ENCODE results near the gene NPAS3.

Gene NPAS3

DNA sequence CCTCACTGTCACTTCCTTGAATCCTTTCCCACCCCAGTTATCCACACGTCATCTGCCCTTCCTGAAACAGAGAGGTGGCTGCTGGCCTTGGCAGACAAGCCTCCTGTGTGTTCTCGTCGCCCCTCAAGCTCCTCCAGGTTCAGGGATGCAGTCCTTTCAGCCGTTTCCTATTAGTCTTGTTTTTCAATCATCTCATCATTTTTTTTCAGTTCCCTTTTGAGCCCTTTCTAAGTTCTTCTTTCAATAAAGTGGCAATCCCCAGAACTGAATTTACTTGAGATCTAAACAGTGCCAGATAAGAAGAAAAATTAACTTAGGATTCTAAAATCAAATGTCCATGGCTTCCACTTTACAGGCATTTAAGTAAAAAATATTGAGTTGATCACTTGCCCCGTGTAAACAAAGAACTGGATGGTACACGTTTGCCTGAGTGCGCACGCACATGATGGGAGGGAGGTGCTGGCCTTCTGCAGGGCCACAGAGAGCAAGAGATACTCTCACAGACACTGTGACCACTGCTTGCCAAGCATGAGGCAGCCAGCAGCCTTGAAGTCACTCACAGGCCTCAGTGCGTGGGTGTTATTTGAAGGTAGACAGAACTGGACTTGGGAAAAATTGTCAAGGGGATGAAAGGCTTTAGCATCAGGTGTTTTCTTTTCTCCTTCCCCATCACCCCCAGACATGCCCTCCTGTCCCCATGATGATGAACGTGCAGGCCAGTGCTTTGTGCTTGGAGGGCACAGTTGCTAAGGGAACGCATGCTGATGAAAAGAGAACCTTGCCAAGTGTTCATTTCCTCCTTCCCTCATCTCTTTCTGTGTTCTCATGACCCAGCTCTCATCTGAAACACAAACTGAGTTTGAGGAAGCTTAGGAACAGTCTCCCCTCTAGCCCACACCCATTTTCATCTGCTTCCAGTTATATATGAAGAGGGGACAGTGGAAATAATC, 603.9 kb downstream of the NPAS3 start:
- H3K4me3 ChIP-seq (replicated peaks; ENCODE audit: insufficient read depth, low read length) = no peak overlapping the region
- H3K27ac ChIP-seq (replicated peaks) = no peak overlapping the region
- TF ChIP-seq, protein P1, sequence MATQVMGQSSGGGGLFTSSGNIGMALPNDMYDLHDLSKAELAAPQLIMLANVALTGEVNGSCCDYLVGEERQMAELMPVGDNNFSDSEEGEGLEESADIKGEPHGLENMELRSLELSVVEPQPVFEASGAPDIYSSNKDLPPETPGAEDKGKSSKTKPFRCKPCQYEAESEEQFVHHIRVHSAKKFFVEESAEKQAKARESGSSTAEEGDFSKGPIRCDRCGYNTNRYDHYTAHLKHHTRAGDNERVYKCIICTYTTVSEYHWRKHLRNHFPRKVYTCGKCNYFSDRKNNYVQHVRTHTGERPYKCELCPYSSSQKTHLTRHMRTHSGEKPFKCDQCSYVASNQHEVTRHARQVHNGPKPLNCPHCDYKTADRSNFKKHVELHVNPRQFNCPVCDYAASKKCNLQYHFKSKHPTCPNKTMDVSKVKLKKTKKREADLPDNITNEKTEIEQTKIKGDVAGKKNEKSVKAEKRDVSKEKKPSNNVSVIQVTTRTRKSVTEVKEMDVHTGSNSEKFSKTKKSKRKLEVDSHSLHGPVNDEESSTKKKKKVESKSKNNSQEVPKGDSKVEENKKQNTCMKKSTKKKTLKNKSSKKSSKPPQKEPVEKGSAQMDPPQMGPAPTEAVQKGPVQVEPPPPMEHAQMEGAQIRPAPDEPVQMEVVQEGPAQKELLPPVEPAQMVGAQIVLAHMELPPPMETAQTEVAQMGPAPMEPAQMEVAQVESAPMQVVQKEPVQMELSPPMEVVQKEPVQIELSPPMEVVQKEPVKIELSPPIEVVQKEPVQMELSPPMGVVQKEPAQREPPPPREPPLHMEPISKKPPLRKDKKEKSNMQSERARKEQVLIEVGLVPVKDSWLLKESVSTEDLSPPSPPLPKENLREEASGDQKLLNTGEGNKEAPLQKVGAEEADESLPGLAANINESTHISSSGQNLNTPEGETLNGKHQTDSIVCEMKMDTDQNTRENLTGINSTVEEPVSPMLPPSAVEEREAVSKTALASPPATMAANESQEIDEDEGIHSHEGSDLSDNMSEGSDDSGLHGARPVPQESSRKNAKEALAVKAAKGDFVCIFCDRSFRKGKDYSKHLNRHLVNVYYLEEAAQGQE (IDR thresholded peaks at IDR 0.05; ENCODE audit: insufficient replicate concordance, low read depth) = no peak
- TF ChIP-seq, protein P2, sequence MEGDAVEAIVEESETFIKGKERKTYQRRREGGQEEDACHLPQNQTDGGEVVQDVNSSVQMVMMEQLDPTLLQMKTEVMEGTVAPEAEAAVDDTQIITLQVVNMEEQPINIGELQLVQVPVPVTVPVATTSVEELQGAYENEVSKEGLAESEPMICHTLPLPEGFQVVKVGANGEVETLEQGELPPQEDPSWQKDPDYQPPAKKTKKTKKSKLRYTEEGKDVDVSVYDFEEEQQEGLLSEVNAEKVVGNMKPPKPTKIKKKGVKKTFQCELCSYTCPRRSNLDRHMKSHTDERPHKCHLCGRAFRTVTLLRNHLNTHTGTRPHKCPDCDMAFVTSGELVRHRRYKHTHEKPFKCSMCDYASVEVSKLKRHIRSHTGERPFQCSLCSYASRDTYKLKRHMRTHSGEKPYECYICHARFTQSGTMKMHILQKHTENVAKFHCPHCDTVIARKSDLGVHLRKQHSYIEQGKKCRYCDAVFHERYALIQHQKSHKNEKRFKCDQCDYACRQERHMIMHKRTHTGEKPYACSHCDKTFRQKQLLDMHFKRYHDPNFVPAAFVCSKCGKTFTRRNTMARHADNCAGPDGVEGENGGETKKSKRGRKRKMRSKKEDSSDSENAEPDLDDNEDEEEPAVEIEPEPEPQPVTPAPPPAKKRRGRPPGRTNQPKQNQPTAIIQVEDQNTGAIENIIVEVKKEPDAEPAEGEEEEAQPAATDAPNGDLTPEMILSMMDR (IDR thresholded peaks at IDR 0.05; ENCODE audit: insufficient read depth, low read length) = no peak
- TF ChIP-seq POLR2AphosphoS5 (IDR thresholded peaks at IDR 0.05; ENCODE audit: low read depth) = no peak
- no peak for TF ChIP-seq GABPA (IDR thresholded peaks at IDR 0.05; ENCODE audit: low read depth)
- no peak for TF ChIP-seq SPI1 (IDR thresholded peaks at IDR 0.05; ENCODE audit: borderline replicate concordance, low read depth)
- DNase-seq (ENCODE audit: low read depth in 1 of 2, low spot score in 1 of 2) = no peak
- H3K27me3 ChIP-seq (ENCODE audit: insufficient read depth, poor library complexity, severe bottlenecking) = no peaks in the 10 kb centered on the region

DNA sequence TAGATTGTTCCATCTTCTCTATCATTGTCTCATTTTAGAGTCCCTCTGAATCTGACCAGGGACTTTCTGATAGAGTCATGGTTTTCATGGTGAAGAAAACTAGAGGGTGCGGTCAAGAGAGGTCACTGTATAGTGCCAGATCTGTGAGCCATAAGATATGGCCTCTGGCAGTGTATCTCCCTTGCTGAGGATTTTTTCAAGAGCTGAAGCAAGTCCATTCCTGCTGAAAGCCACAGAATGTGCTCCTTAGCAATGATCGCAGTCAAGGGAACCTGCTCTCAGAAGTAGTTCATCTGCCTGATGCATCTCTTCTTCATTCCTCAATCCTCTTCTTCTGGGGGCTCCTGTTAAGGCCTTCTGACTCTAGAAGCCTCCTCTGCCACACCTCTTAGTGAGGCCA, 607.0 kb downstream of the NPAS3 start:
- Histone ChIP-seq H3K4me3 (replicated peaks; ENCODE audit: insufficient read depth, low read length) (no peak overlapping the region), H3K27ac (replicated peaks) (no peak overlapping the region), H3K27me3 (ENCODE audit: insufficient read depth, poor library complexity, severe bottlenecking) (no peaks in the 10 kb centered on the region)
- no peak for TF ChIP-seq GABPA (IDR thresholded peaks at IDR 0.05; ENCODE audit: low read depth)
- TF ChIP-seq SPI1 (IDR thresholded peaks at IDR 0.05; ENCODE audit: borderline replicate concordance, low read depth) = no peak
- TF ChIP-seq, protein P1 (IDR thresholded peaks at IDR 0.05; ENCODE audit: insufficient replicate concordance, low read depth) = no peak
- TF ChIP-seq, protein P2 (IDR thresholded peaks at IDR 0.05; ENCODE audit: insufficient read depth, low read length) = no peak
- no peak for TF ChIP-seq POLR2AphosphoS5 (IDR thresholded peaks at IDR 0.05; ENCODE audit: low read depth)
- no peak for DNase-seq (ENCODE audit: low read depth in 1 of 2, low spot score in 1 of 2)

DNA sequence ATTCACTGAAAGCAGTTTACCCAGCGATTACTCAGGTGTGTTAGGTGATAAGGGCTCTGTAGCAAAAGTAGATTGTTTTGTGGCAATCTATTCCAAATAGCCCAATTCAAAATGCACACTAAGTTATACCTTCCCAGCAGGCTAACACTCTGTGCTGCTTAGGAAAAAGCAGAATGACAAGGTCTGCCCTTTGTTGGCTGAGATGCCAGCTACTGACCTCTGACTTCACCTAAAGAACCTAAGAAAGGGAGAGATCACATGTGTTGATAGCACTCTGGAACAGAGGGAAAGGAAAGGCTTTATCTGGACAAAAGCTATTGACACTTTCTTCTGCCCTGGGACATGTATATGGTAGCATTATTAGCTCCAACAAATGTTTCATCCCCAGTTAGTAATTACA, 609.9 kb downstream of the NPAS3 start:
- Histone ChIP-seq H3K27me3 (ENCODE audit: insufficient read depth, poor library complexity, severe bottlenecking) (no peaks in the 10 kb centered on the region), H3K27ac (replicated peaks) (no peak overlapping the region), H3K4me3 (replicated peaks; ENCODE audit: insufficient read depth, low read length) (no peak overlapping the region)
- no peak for DNase-seq (ENCODE audit: low read depth in 1 of 2, low spot score in 1 of 2)
- TF ChIP-seq SPI1 (IDR thresholded peaks at IDR 0.05; ENCODE audit: borderline replicate concordance, low read depth) (no peak), POLR2AphosphoS5 (IDR thresholded peaks at IDR 0.05; ENCODE audit: low read depth) (no peak), GABPA (IDR thresholded peaks at IDR 0.05; ENCODE audit: low read depth) (no peak)
- TF ChIP-seq, protein P1 (IDR thresholded peaks at IDR 0.05; ENCODE audit: insufficient replicate concordance, low read depth) = no peak
- TF ChIP-seq, protein P2 (IDR thresholded peaks at IDR 0.05; ENCODE audit: insufficient read depth, low read length) = no peak

Measured in HL-60 (cell line).